Right forelimb (tissue), 1 donor: ENCODE results near the gene PRKACA.
"Not testable (repeated sequence)": the region's sequence is repeated elsewhere in the genome, so short reads cannot be mapped to it uniquely, and the experiment has no call there.

Experiments used
- DNase-seq: peaks from one replicate; pipeline ENCODE4 v3.0.0-alpha.2; 2018

PRKACA gene

DNA sequence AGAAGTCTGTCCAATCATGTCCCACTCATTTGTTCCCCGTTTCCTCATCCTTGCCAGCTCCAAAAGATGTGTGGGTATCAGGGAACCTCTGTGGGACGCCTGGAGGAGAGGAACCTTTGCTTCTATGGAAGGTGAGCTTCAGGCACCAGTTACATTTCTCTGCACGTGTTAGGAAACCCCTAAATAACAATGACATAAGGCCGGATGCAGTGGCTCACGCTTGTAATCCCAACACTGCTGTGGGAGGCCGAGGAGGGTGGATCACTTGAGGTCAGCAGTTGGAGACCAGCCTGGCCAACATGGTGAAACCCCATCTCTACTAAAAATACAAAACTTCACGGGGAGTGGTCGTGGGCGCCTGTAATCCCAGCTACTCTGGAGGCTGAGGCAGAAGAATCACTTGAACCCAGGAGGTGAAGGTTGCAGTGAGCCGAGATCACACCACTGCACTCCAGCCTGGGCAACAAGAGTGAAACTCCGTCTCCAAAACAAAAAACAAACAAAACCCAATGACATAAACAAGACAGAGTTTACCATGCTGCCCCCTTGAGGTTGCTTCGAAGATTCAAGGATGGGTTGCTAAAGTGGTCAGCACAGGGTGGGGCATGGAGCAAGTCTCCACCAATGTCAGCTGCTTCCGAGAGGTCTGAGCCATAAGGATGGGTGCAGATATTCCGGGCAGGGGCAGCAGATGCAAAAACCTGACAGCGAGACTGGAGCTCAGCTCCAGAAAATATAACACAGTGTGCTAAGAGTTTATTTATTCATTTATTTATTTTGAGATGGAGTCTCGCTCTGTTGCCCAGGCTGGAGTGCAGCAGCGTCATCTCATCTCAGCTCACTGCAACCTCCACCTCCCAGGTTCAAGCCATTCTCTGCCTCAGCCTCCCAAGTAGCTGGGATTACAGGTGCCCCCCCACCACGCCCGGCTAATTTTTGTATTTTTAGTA lies 74.6 kb downstream of the PRKACA start:
- not testable (repeated sequence) for DNase-seq
